IMR-90 (cell line): ENCODE measurements around the gene AP3B1.

Experiments used
- CEBPB ChIP-seq: IDR thresholded peaks from 2 replicates; pipeline ENCODE4 v1.6.1; 2012; ENCODE audit warnings: low read depth, low read length, improper control_type of control experiment
- CTCF ChIP-seq: conservative IDR thresholded peaks from 2 replicates; pipeline ENCODE4 v1.5.1; 2012; ENCODE audit warnings: mild to moderate bottlenecking, low read depth, low read length, improper control_type of control experiment
- MAFK ChIP-seq: IDR thresholded peaks from 2 replicates; pipeline ENCODE4 v1.6.1; 2012; ENCODE audit warnings: low read depth, low read length, improper control_type of control experiment
- MXI1 ChIP-seq: IDR thresholded peaks from 2 replicates; pipeline ENCODE4 v1.6.1; 2012; ENCODE audit warnings: low read depth, mild to moderate bottlenecking, low read length, moderate library complexity, borderline replicate concordance
- POLR2A ChIP-seq: IDR thresholded peaks from 2 replicates; pipeline ENCODE4 v1.6.1; 2012; ENCODE audit warnings: mild to moderate bottlenecking, low read depth, low read length
- RAD21 ChIP-seq: IDR thresholded peaks from 2 replicates; pipeline ENCODE4 v1.6.1; 2012; ENCODE audit warnings: low read length, improper control_type of control experiment
- RCOR1 ChIP-seq: IDR thresholded peaks from 2 replicates; pipeline ENCODE4 v1.6.1; 2012; ENCODE audit warnings: mild to moderate bottlenecking, low read length, improper control_type of control experiment; ENCODE audit not compliant: insufficient replicate concordance
- RFX5 ChIP-seq: IDR thresholded peaks from 2 replicates; pipeline ENCODE4 v1.8.0; 2012; ENCODE audit warnings: low read depth, mild to moderate bottlenecking, low read length, moderate library complexity
- SMC3 ChIP-seq: fragments of 150-350 bp; IDR thresholded peaks from 2 replicates; pipeline ENCODE4 v1.6.1; 2016; ENCODE audit warnings: low read depth, mild to moderate bottlenecking, antibody characterized with exemption, low read length, moderate library complexity
- TF ChIP-seq, protein P1 (sequence below): fragments of 150-350 bp; IDR thresholded peaks from 2 replicates; pipeline ENCODE4 v1.6.1; 2017; ENCODE audit warnings: mild to moderate bottlenecking, antibody characterized with exemption, low read length, low read depth

GRCh38 chr5:78242001-78242400, 52.5 kb downstream of the AP3B1 start:
- TF ChIP-seq CTCF (no peak), RCOR1 (no peak), MAFK (no peak), MXI1 (no peak), RFX5 (no peak), CEBPB (no peak), RAD21 (no peak), POLR2A (no peak), SMC3 (no peak)
- TF ChIP-seq, protein P1, sequence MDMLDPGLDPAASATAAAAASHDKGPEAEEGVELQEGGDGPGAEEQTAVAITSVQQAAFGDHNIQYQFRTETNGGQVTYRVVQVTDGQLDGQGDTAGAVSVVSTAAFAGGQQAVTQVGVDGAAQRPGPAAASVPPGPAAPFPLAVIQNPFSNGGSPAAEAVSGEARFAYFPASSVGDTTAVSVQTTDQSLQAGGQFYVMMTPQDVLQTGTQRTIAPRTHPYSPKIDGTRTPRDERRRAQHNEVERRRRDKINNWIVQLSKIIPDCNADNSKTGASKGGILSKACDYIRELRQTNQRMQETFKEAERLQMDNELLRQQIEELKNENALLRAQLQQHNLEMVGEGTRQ, result no peak
